ENCODE measurements around the gene TSNAX.
"Not testable (repeated sequence)": the region's sequence is repeated elsewhere in the genome, so short reads cannot be mapped to it uniquely, and the experiment has no call there.

- not testable (repeated sequence) for TF ChIP-seq EZH2 (IDR thresholded peaks at IDR 0.05); MAX (IDR thresholded peaks at IDR 0.05); ZNF274 (IDR thresholded peaks at IDR 0.05; ENCODE audit: low read depth, low read length)
These were observed 41.8 kb downstream of the TSNAX start for GRCh38 chr1:231570262-231570661.
